Measurements from ENCODE around the gene LURAP1L. TPM values are rescaled to one million over a fixed set of nuclear protein-coding genes. Genes with fewer than 3 reads are reported as not detected.
"Not testable (repeated sequence)": the region's sequence is repeated elsewhere in the genome, so short reads cannot be mapped to it uniquely, and the experiment has no call there.

LURAP1L gene
- total RNA-seq, 2 donors from 2014 or later = not detected

DNA sequence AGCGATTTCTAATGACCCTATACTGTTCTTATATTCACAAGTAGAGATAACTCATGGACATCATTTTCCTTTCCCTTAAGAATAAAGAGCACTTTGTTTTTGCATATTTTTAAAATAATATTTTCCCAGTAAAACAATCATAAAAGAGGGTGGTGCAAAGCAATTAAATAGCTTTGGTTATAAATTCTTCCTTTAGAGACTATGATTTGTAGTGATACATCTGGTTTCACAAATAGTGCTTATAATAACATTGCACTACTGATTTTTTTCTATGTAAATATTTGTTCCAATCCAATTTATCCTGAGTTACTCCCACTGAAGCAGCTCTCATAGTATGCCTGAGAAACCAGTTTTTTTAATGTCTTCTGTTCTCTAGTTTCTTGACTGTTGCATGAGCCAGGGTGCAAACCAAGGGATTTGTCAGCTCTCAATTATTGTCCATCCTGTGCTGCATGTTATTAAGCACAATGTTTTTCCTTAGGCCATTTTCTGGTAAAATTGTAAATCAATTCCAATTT is 74.7 kb downstream of the LURAP1L start:
- Mint-ChIP-seq H3K27ac (no peak overlapping the region), H3K36me3 (ENCODE audit: low read depth) (no peaks in the 10 kb centered on the region), H3K4me3 (no peak overlapping the region), H3K4me1 (no peaks in the 10 kb centered on the region), H3K9me3 (peaks cover 27% of the 10 kb centered on the region), H3K27me3 (no peaks in the 10 kb centered on the region)
- no peak for ATAC-seq (replicated peaks)

DNA sequence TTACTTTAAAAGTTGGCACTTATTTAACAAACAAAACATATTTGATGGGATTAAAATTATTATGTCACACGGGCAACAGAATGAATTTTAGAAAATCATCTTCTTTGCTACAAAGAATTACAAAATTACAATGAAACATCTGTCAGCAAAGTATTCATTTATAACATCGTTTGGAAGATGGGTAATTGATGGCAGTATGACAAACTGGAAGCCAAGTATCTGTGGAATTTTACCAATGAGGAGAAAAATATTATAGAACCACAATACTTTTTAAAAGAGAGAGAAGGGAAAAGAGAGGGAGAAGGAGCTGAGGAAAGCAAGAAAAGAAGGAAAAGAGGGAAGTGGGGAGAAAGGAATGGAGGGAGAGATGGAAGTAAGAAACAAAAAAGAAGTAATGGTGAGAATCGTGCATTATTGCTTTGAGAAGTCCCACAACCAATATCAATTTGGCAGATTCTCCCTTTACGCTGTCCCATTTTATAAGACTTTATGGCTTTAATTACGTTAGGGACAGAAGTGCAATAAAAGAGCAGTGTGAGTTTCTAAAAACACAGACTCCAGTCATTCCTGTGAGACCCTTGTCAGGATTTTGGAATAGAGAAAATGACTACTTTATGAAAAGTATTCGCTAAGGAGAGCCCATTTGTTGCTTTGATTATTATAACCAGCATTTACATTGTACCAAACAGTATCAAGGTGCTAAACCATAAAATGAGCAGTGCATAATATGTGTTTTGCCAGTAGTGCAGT is 76.7 kb downstream of the LURAP1L start:
- H3K9me3 Mint-ChIP-seq = peaks cover 25% of the 10 kb centered on the region

DNA sequence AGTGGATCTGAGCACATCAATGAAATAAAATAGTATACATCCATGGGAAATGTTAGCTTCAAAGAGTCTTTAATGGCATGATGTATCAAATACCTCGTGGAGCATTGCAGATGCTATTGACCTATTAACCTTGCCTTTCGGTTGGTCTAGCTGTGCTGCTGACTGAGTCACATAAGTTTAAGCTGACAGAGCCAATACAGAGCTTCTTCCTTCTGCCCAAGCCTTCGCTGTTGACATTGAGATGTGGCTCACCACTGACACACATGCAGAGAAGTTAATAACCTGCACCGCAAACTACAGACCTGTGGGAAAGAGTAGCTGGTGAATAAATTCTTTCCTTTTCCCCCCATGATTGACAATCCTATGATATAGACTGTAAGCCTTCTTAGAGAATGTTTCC is 78.2 kb downstream of the LURAP1L start:
- no peak overlapping the region for H3K27ac Mint-ChIP-seq
- peaks cover 26% of the 10 kb centered on the region for H3K9me3 Mint-ChIP-seq
- H3K36me3 Mint-ChIP-seq (ENCODE audit: low read depth) = no peaks in the 10 kb centered on the region
- H3K27me3 Mint-ChIP-seq = no peaks in the 10 kb centered on the region
- H3K4me3 Mint-ChIP-seq = no peak overlapping the region
- ATAC-seq (replicated peaks) = no peak
- no peaks in the 10 kb centered on the region for H3K4me1 Mint-ChIP-seq

More for the DNA sequence above, 76.7 kb downstream of the LURAP1L start:
- H3K36me3 Mint-ChIP-seq (ENCODE audit: low read depth) = no peaks in the 10 kb centered on the region
- no peak overlapping the region for H3K4me3 Mint-ChIP-seq
- H3K27ac Mint-ChIP-seq = no peak overlapping the region
- no peaks in the 10 kb centered on the region for H3K27me3 Mint-ChIP-seq
- ATAC-seq (replicated peaks) = no peak
- no peaks in the 10 kb centered on the region for H3K4me1 Mint-ChIP-seq

DNA sequence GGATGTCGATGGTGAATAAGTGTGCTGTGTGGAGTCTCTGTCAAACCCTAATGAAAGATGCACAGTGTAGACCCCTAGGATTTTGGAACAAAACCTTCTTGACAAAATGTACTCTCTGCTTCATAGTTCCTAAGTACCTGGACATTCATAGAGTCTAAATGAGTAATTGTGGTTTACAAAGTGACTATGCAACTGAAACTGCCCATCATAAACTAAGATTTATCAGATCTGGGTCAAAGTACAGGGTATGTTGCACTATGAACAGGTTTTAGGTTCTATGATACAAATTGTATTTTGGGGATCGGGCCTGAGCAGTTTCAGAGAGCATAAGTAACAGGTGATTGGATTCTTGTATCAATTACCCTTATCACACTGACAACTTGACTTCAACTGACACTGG is 79.4 kb downstream of the LURAP1L start:
- Mint-ChIP-seq H3K4me1 (no peaks in the 10 kb centered on the region), H3K4me3 (no peak overlapping the region), H3K27ac (no peak overlapping the region), H3K9me3 (peaks cover 22% of the 10 kb centered on the region), H3K36me3 (ENCODE audit: low read depth) (no peaks in the 10 kb centered on the region), H3K27me3 (no peaks in the 10 kb centered on the region)
- ATAC-seq (replicated peaks) = no peak

DNA sequence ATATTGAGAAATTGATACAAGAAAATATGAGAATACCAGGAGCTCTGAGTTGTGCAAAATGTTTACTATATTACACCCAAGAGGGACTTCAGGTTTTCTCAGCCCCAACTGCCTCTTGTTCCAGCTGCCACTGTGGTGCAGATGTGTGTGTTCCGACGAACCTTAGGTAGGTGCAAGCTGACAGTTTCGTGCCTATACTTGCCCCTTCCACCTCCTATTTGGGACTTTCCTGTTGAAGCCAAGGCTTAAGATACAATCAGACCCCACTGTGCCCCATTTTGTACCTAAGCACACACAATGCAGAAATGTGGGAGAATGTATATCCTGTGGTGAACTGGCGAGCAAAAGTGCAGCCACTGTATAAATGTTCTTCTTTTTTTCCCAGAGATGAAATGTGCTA is 80.2 kb downstream of the LURAP1L start:
- Mint-ChIP-seq H3K36me3 (ENCODE audit: low read depth) (no peaks in the 10 kb centered on the region), H3K27ac (no peak overlapping the region), H3K4me3 (no peak overlapping the region), H3K4me1 (no peaks in the 10 kb centered on the region), H3K27me3 (no peaks in the 10 kb centered on the region), H3K9me3 (peaks cover 22% of the 10 kb centered on the region)
- no peak for ATAC-seq (replicated peaks)

DNA sequence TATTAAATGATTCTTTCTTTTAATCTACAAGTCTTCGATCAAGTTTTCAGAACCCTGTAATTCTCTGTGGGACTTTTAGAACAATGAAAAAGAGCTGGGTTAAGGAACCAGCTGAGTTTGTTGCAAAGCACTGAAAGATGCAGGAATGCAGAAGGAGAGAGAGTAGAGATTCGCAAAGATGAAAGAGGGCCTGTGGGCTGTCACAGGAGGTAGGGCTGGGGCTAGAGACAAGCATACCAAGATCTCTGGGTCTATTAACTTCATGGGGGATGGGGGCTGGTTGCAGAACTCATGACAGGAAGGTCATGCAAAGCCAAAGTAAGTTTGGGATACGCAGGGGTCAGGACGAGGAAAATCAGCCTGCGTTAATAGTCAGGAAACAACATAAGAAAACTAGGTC is 81.8 kb downstream of the LURAP1L start:
- Mint-ChIP-seq H3K4me1 (no peaks in the 10 kb centered on the region), H3K36me3 (ENCODE audit: low read depth) (no peaks in the 10 kb centered on the region), H3K27ac (no peak overlapping the region), H3K27me3 (no peaks in the 10 kb centered on the region), H3K4me3 (no peak overlapping the region), H3K9me3 (peaks cover 17% of the 10 kb centered on the region)
- ATAC-seq (replicated peaks) = no peak

DNA sequence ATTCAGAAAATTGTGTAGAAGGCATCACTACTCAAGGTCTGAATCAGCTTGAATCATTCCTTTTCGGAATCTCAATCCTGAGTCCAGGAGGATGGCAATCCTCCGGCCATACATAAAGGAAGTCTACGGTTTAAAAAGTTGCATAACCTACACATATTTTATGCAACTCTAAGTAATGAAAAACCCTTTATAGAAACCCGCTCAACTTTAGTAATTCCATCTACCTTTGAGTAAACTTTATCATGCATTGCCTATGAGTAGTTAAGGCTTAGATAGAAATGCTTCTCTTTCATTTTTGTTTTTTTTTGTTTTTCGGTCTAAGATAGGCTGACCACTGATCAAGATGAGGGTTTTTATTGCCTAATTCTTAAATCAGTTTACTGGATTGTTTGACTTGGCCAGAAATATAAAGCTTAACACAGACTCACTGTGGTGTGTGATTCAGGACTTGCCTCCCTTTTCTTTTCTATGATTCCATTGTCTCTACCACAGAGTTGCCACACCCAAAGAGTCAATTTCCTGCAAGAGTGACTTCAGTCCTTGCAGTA is 85.0 kb downstream of the LURAP1L start:
- no peak for ATAC-seq (replicated peaks)
- H3K36me3 Mint-ChIP-seq (ENCODE audit: low read depth) = no peaks in the 10 kb centered on the region

DNA sequence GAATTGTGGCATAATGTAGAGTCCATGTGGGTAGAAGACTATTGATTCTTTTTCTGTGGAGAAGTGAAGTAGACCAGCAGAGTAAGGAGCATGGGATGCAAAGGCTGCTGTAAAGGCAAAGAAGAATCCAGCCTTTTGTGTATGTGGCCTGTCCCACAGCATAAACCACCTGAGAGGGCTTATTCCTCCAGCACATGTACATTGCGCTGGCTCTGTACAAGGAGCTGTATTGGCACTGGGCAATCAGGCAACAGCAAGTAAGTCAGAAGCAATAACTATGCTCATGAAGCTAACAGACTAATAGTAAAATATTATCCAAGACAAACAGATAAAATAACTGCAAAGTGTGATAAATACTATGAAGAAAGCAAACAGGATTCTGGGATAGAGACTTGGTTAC is 86.2 kb downstream of the LURAP1L start:
- H3K9me3 Mint-ChIP-seq = peaks cover 8% of the 10 kb centered on the region
- no peak overlapping the region for H3K4me3 Mint-ChIP-seq
- no peaks in the 10 kb centered on the region for H3K4me1 Mint-ChIP-seq
- H3K27ac Mint-ChIP-seq = no peak overlapping the region
- ATAC-seq (replicated peaks) = no peak
- H3K36me3 Mint-ChIP-seq (ENCODE audit: low read depth) = no peaks in the 10 kb centered on the region
- no peaks in the 10 kb centered on the region for H3K27me3 Mint-ChIP-seq

More for the DNA sequence above, 85.0 kb downstream of the LURAP1L start:
- Mint-ChIP-seq H3K9me3 (peaks cover 6% of the 10 kb centered on the region), H3K27me3 (no peaks in the 10 kb centered on the region), H3K4me3 (no peak overlapping the region), H3K27ac (no peak overlapping the region), H3K4me1 (no peaks in the 10 kb centered on the region)

DNA sequence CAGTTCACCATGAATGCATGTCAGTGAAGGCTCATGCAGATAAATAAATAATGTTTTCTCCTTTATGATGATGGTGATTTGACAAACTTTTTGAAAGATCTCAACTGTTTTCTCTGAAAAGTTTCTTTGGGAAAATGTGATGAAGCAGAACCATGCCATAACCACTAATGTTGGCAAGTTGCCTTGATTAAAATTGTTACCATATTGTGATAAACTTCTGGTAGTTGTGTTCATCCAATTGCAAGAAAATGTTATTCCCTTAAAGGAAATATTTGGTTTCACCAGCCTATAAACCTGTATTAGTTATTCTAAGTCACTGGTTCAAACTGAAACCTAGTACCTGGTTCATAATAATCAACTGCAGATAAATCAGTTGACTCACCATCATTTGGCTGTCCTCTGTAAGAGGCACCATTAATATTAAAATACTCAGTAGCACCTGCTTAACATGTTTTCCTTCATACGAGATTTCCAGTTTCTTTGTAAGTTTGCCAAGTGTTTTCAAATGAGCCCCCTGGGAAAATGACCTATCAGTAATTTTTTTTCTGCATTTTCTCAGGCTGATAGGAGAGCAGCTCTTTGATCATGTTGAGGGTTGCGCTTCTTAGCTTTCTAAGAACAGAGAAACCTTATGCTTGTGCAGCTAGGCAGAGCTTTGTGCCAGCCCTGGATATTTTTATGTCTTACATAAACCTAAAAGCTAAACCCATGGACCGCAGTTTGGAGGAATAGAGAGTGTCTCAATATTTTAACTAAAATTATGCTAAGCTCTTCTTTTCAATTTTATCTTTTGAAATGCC is 88.0 kb downstream of the LURAP1L start:
- no peaks in the 10 kb centered on the region for H3K36me3 Mint-ChIP-seq (ENCODE audit: low read depth)
- H3K27ac Mint-ChIP-seq = no peak overlapping the region
- H3K4me1 Mint-ChIP-seq = no peaks in the 10 kb centered on the region
- no peak overlapping the region for H3K4me3 Mint-ChIP-seq
- peaks cover 11% of the 10 kb centered on the region for H3K9me3 Mint-ChIP-seq
- no peaks in the 10 kb centered on the region for H3K27me3 Mint-ChIP-seq
- no peak for ATAC-seq (replicated peaks)

DNA sequence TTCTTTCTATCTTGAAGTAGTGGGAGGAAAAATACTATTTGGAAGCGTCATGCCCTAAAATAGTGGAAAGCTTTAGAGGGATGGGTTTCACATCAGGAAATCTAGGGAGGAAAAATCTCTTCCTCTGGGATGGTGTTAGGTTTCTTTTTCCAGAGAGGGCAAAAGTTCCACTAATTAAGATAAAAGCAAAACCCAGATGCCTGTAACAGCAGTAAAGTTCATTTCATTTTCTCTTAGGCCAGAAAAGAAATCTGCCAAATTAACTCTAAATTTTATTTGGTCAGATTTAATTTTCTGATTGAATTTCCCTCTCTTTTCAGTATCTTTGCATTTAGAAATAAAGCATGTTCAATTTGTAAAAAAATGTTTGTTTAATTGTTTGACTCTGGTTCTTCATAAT is 88.8 kb downstream of the LURAP1L start:
- H3K4me3 Mint-ChIP-seq = no peak overlapping the region

DNA sequence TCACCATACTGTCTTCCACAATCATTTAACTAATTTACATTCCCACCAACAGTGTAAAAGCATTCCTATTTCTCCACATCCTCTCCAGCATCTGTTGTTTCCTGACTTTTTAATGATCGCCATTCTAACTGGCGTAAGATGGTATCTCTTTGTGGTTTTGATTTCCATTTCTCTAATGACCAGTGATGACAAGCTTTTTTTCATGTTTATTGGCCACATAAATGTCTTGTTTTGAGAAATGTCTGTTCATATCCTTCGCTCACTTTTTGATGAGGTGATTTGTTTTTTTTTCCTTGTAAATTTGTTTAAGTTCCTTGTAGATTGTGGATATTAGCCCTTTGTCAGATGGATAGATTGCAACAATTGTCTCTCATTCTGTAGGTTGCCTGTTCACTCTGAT is 90.6 kb downstream of the LURAP1L start:
- not testable (repeated sequence) for H3K27ac Mint-ChIP-seq; H3K36me3 Mint-ChIP-seq (ENCODE audit: low read depth); H3K27me3 Mint-ChIP-seq; H3K4me3 Mint-ChIP-seq; H3K4me1 Mint-ChIP-seq; ATAC-seq (replicated peaks)
- peaks cover 26% of the 10 kb centered on the region for H3K9me3 Mint-ChIP-seq

More for the DNA sequence above, 88.8 kb downstream of the LURAP1L start:
- Mint-ChIP-seq H3K4me1 (no peaks in the 10 kb centered on the region), H3K27ac (no peak overlapping the region), H3K27me3 (no peaks in the 10 kb centered on the region), H3K36me3 (ENCODE audit: low read depth) (no peaks in the 10 kb centered on the region), H3K9me3 (peaks cover 19% of the 10 kb centered on the region)
- no peak for ATAC-seq (replicated peaks)

Other genes starting within 250 kb of the LURAP1L start
- gene TYRP1, start 81.6 kb upstream of the LURAP1L start, total RNA-seq = not detected

Measured in activated T-helper 17 cell treated with anti-CD3 and anti-CD28 coated beads, Interleukin-2, amount 50 U/mL, for 72 hours (primary cell).